ENCODE data around the gene BRD4.

Gene BRD4

DNA sequence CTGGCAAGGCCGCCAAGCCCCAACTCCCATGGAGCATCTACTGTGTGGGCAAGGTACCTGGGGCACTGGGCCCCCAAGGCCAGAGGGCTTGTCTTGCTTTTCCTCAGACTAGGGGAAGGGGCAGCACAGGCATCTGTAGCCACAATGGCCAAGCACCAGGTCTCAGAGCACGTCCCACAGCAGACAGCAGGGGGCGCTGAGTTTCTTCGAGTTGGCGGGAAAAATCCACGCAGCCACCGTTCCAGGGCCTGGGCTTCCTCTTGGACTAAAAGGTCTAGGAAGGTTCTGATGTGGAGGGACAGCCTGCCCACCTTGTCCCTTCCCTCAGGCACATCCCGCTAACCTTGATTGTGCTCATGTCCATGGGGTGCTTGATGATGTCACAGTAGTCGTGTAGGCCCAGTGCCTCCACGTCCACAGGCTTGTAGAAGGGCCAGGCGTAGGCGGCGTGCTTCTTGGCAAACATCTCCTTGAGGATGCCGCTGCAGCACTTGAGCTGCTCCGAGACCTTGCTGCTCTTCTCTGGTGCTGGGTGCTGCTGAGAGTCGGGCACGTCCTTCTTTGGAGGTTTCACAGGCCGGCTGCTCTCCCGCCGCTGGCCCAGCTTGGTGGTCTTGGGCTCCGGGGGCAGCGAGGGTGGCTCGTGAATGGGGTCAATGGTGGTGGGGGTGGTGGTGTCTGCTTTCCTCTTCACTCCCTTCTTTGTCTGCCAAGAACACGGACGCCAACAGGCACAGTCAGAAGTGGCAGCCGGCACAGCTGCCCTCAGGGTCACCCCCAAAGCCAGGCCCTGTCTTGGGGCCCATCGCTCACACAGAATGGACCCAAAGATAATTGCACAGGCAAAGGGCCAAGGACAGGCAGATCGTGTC is 68.0 kb downstream of the BRD4 start:
- peak; percentile 91 for DNase-seq

GRCh38 chr19:15263361-15263985 is 68.9 kb downstream of the BRD4 start:
- no peak for DNase-seq

DNA sequence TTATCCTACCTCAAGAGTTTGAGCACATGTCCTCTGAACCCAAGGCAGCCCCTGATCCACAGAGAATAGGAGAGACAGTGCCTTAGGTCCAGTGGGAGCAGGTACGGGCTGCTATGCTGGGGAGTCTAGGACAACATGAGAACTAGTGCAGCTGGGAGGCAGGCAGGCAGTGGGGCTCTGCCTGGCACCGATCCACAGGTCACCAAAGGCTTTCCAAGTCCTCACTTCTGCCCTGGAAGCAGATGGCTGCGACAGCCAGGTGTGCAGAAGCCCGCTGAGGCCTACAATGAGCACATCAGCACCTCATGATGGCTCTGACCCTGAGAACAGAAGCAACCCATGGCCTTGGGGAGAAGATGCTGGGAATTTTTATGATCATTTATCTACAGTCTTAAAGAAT is 70.3 kb downstream of the BRD4 start:
- no peak for DNase-seq

- DNase-seq, result no peak
These were observed 71.4 kb downstream of the BRD4 start for GRCh38 chr19:15260939-15261338.

DNA sequence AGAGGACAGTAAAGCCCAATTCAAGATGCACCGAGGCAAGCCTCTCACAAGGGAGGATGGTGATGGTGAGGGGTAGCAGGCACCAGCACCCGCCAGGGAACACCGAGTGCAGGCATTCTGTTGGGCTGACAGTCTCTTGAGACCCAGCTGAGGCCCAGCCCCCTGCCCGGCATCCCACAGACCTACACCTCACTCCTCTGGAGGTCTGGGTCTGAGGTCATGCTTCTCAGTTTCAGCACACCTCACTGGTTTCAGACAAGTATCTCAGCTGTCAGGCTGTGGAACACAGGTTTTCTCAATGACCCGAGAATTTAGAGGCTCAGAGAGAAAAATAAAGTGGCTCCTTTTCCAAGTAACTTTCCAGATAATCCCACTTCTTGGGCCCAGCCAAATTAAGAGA is 72.4 kb downstream of the BRD4 start:
- no peak for DNase-seq

DNA sequence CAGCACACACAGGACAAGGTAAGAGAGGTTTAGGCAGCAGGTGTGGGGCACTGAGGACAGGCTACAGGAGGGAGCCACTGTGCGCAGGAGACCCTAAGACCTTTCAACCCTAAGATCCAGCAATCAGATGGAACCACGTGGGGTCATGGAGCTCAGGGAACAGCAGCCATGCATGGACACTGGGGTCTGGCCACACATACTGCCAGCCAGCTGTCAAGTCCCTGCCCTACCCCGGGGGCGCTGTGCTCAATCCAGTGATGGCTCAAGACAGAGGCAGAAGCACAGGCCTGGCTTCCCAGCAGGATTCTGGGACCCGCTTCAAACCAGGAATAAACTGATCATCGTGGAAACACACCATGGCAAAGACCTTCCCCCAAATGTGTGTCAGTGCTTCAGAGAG is 74.6 kb downstream of the BRD4 start:
- no peak for DNase-seq

GRCh38 chr19:15256708-15257331 is 75.5 kb downstream of the BRD4 start:
- no peak for DNase-seq

DNA sequence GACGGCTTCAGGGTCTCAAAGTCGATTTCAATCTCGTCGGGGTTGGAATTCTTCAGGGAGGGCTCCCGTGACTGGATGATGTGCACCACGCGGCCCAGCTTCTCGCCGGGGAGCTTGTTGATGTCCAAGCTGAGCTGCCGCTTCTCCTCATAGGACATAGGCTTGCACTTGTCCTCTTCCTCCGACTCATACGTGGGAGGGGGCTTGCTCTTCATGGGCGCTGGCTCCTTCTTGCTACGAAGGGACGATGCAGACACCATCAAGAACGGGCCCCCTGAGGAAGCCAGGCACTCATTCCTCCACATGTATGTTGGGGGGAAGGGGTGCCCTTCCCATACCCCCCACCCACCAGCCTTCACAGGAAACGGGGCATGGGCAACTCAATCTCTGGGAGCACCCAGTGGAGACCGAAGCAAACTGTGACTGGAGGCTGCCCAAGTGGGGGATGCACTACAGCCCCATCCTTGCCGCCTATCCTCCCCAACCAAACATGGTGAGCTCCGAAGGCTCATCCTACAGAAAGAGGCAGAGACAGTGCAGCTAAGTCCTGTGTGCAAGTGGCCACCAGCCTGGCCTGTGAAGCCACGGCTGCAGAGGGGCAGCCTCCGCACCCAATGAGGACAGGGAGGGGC is 76.9 kb downstream of the BRD4 start:
- DNase-seq, result no peak

DNA sequence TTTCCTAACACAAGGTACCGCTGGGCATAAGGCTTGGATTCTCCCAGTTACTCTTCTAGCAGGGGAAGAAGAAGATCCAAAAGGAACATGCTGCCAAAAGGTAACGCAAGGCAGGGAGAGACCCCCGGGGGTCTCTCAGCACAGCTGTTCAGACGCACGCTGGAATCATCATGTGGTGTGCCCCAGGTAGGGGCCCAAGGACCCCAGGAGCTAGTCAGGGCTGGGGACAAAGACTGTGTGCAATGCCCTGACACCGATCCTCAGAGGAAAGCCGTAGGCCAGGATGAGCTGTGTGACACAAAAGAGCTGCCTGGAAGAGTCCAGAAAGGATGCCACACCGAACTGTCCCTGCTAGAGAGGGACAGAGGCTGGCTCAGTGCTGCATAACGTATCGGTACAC is 77.8 kb downstream of the BRD4 start:
- DNase-seq, result no peak

DNA sequence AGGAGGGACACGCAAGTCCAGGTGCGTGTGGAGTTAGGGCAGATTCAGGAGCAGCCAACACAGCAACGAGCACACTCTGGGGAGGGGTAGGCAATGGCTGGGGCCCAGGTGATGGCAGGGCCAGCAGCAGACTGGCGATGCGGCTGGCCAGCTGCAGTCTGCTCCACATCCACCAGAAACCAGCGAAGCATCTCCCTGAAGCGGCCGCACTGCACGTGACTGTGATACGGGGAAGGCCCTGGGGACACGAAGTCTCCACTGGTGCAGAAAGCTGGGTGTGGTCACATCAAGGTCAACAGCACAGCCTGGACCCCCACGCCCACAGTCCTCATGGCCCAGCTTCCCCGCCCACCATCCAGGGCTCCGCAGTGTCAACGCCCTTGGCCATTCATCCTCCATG is 78.8 kb downstream of the BRD4 start:
- DNase-seq, result no peak

GRCh38 chr19:15253061-15253460 is 79.3 kb downstream of the BRD4 start:
- no peak for DNase-seq

- no peak for DNase-seq
These were observed 79.8 kb downstream of the BRD4 start for GRCh38 chr19:15252398-15253018.

GRCh38 chr19:15251749-15252397 is 80.5 kb downstream of the BRD4 start:
- peak; percentile 87 for DNase-seq

GRCh38 chr19:15251010-15251748 is 81.2 kb downstream of the BRD4 start:
- no peak for DNase-seq

DNA sequence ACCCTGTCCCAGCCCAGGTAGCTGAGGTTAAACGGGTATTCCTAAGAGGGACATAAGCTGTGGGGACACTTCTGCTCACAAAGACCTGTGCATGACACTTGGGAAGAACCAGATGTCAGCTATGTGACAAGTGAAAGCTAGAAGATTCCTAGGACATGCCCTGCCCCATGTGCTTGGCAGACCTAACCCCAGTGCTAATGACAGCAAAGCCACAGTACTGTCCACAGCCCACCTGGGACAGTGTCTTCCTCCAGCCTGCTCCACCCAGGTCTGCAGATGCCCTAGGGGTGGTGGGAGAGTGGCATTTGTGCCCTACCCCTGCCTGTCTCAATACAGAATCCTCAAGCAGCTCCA is 81.7 kb downstream of the BRD4 start:
- DNase-seq, result no peak

- DNase-seq, result peak; percentile 70
These were observed 82.2 kb downstream of the BRD4 start for GRCh38 chr19:15249972-15250639.

DNA sequence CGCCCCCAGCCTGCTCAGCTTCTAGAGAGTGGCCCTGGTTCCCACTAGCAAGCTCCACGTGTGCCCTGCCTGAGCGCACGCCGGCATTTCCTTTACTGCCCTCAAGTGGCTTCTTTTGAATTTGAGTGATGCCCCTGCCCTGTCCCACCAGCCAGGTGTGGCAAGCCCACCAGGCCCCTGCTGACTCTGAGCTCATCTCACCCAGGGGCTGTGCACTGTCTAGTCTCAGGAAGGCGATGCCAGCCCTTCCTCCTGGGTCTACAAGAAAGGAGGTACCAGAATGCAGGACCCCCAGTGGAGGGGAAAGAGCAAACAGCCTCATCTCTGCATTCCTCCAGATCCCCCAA is 82.8 kb downstream of the BRD4 start:
- no peak for DNase-seq

DNA sequence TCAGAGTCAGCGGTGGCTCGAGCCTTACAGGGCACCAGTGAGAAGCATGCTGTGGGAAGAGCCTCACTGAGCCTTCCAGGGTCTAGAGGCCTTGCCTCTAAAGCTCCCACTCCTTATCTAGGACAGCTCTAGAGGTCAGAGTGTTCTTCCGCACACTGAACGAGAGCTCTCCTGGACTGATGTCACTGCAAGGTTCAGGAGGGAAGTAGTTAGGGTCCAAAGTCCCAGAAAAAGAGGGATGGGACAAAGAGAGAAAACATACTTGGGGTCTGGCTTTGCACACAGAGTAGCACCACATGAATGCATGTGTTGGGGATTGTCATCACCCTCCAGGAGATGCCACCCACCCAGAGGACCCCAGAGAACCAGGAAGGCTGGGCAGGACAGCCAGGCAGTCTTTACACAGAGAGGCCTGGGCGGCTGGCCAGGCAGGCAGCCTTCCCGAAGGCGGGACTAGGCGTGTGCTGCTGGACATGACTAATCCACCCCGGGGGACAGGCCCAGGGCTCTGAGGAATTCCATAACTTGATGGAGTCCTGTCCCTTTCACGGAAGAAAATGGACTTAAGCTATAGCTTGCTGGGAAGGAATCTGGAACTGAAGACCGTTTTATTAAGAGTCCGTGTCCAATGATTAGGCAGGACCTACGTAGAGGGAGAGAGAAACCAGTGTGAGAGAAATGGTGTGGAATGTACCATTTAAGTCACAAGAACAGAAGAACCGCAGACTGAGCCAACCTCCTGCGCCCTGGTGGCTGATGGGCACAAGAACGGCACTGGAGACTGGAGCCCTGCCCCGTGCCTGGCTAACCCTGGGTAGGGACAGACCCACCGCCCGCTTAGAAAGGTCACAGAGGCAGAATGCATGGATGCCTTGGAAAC is 83.5 kb downstream of the BRD4 start:
- DNase-seq, result peak; percentile 85

DNA sequence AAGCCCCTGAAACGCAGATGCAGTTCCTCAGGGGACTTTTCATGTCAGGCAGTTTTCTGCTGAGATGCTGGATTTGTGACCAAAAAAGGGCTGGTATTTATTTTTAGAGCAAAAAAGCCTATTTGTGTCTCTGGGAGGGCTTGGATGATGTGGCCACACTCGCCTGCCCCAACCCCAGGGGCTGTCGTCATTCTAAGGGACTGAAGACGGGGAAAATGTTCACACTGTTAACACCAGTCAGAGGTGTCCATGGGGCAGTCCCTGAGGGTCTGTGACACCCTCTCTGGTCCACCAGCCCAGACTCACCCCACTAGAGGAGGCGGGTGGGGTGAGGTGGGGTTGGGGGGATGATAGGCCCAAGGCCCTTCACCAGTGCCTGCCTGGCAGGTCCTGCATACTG is 84.2 kb downstream of the BRD4 start:
- no peak for DNase-seq
